HL-60 (cell line): ENCODE data around the gene IQCH.

Experiments
- GABPA ChIP-seq: IDR thresholded peaks from 2 replicates; pipeline ENCODE4 v1.6.1; 2012; ENCODE audit warnings: low read depth
- POLR2AphosphoS5 ChIP-seq: IDR thresholded peaks from 2 replicates; pipeline ENCODE4 v1.6.1; 2012; ENCODE audit warnings: low read depth
- TF ChIP-seq, protein P1 (sequence below): IDR thresholded peaks from one replicate; pipeline ENCODE4 v1.5.1; 2011; ENCODE audit warnings: low read length, control low read depth, inconsistent platforms; ENCODE audit not compliant: insufficient read depth
- TF ChIP-seq, protein P2 (sequence below): IDR thresholded peaks from 2 replicates; pipeline ENCODE4 v1.6.1; 2012; ENCODE audit warnings: low read depth; ENCODE audit not compliant: insufficient replicate concordance

DNA sequence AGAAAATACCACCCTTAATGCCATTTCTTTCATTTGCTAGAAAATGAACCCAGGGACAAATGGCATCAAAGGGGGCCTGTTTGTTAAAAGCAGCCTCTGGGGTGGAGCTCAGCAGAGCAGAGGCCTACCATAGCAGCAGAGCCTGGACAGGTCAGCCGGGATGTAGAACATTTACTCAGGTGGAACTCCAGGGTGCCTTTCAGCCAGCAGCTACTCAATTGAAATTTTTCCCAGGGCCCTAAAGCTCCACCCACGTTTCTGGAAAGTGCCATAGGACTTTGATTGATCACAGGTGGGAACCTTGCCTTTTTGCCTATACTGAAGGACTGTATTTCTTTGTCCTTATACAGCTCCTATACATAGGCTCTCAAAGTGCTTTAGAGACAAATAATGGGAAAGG lies 191.9 kb downstream of the IQCH start:
- TF ChIP-seq, protein P1, sequence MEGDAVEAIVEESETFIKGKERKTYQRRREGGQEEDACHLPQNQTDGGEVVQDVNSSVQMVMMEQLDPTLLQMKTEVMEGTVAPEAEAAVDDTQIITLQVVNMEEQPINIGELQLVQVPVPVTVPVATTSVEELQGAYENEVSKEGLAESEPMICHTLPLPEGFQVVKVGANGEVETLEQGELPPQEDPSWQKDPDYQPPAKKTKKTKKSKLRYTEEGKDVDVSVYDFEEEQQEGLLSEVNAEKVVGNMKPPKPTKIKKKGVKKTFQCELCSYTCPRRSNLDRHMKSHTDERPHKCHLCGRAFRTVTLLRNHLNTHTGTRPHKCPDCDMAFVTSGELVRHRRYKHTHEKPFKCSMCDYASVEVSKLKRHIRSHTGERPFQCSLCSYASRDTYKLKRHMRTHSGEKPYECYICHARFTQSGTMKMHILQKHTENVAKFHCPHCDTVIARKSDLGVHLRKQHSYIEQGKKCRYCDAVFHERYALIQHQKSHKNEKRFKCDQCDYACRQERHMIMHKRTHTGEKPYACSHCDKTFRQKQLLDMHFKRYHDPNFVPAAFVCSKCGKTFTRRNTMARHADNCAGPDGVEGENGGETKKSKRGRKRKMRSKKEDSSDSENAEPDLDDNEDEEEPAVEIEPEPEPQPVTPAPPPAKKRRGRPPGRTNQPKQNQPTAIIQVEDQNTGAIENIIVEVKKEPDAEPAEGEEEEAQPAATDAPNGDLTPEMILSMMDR, result no peak
- TF ChIP-seq GABPA, result no peak
- TF ChIP-seq, protein P2, sequence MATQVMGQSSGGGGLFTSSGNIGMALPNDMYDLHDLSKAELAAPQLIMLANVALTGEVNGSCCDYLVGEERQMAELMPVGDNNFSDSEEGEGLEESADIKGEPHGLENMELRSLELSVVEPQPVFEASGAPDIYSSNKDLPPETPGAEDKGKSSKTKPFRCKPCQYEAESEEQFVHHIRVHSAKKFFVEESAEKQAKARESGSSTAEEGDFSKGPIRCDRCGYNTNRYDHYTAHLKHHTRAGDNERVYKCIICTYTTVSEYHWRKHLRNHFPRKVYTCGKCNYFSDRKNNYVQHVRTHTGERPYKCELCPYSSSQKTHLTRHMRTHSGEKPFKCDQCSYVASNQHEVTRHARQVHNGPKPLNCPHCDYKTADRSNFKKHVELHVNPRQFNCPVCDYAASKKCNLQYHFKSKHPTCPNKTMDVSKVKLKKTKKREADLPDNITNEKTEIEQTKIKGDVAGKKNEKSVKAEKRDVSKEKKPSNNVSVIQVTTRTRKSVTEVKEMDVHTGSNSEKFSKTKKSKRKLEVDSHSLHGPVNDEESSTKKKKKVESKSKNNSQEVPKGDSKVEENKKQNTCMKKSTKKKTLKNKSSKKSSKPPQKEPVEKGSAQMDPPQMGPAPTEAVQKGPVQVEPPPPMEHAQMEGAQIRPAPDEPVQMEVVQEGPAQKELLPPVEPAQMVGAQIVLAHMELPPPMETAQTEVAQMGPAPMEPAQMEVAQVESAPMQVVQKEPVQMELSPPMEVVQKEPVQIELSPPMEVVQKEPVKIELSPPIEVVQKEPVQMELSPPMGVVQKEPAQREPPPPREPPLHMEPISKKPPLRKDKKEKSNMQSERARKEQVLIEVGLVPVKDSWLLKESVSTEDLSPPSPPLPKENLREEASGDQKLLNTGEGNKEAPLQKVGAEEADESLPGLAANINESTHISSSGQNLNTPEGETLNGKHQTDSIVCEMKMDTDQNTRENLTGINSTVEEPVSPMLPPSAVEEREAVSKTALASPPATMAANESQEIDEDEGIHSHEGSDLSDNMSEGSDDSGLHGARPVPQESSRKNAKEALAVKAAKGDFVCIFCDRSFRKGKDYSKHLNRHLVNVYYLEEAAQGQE, result no peak
- TF ChIP-seq POLR2AphosphoS5, result no peak
